ENCODE data around the gene TLR10.

GRCh38 chr4:38769441-38769840 lies 13.3 kb downstream of the TLR10 start:
- TF ChIP-seq CTCF (IDR thresholded peaks at IDR 0.05; ENCODE audit: low read depth, low read length) = no peak
- no peak for TF ChIP-seq EZH2phosphoT487 (IDR thresholded peaks at IDR 0.05; ENCODE audit: low read depth)

Measured in OCI-LY3 (cell line).